GM21423 (cell line): ENCODE results near the gene FPR1.
"Not testable (repeated sequence)": the region's sequence is repeated elsewhere in the genome, so short reads cannot be mapped to it uniquely, and the experiment has no call there.

Source experiments
- ATAC-seq: cut with Tn5 transposase; IDR thresholded peaks from one replicate; pipeline ENCODE4 v1.9.1; 2021; ENCODE audit warnings: mild to moderate bottlenecking, moderate library complexity; ENCODE audit not compliant: unreplicated experiment

The FPR1 gene

DNA sequence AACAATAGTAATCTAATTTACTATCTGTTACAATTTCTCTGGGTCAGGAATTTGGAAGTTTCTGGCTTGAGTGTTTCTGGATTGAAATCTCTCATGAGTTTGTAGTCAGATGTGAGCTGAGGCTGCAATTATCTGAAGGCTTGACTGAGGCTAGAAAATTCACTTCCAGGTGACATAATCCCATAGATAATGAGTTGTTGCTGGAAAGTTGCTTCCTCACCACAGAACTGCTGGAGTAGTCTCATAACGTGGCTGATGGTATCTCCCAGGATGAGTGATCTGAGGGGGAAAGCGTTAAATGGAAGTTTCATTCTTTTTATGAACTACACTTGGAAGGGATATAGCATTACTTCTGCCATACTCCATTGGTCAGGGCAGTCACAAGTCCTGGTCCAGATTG, 28.0 kb upstream of the FPR1 start:
- no peak for ATAC-seq

DNA sequence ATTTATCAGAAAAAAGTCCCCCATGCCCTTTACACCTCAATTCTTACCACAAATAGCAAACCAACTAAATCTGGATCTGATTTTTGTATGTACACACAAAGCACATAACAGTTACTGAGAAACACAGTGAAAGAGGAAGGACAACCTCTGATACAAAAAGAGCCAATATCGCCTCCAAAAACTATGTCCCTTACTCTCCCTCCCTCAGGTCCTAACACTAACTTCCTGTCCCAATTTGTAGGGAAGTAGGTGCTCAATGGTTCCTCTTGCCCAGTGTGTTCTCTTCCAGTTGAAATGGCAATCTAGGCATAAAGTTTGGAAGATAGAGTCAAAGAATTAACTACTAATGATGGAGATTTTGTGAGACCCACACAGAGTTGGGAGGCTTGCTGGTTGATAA, 27.5 kb upstream of the FPR1 start:
- ATAC-seq, result no peak

GRCh38 chr19:51777570-51778462, 26.1 kb upstream of the FPR1 start:
- ATAC-seq, result no peak

- not testable (repeated sequence) for ATAC-seq
Observed at GRCh38 chr19:51776561-51776960, 24.9 kb upstream of the FPR1 start.

DNA sequence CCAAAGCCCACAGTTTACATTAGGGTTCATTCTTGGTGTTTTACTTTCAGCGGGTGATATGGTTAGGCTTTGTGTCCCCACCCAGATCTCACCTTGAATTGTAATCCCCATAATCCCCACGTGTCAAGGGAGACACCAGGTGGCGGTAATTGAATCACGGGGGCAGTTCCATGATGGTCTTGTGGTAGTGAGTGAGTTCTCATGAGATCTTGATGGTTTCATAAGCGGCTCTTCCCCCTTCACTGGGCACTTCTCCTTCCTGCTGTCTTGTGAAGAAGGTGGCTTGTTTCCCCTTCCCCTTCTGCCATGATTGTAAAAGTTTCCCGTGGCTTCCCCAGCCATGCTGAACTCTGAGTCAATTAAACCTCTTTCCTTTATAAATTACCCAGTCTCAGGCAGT, 21.3 kb upstream of the FPR1 start:
- ATAC-seq, result no peak

DNA sequence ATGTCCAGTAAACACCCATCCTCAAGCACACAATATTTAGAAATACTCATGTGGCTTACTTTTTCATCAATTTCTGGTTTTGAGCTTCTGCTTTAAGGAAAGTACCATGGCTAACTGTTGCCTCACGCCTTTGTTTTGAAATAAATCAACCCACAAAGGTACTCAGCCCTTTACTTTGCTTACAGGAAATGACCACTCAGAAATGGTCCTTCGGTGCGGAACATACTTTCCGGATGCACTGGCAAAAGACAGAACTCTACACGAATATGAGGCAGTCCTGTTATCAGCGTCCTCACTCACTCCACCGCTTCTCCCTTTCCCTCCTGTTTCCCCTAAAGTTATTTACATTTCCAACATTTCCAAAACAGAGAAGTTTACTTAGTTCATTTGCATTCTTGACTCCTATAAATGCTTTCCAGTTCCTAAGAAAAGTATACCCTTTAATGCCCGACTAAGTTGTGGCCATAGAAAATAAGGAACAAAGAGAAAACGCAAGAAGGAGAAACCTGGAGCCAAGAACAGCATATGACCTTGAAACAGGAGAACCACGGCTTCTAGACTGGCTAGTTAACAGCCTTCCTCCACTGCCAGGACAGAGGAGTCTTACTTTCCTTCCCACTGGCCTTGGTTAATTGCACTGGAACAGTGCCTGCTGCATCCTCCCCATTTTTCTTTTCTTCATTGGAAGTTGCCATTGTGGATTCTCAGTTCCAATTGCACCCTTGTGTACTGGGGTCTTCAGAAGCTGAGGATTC, 19.9 kb upstream of the FPR1 start:
- no peak for ATAC-seq

DNA sequence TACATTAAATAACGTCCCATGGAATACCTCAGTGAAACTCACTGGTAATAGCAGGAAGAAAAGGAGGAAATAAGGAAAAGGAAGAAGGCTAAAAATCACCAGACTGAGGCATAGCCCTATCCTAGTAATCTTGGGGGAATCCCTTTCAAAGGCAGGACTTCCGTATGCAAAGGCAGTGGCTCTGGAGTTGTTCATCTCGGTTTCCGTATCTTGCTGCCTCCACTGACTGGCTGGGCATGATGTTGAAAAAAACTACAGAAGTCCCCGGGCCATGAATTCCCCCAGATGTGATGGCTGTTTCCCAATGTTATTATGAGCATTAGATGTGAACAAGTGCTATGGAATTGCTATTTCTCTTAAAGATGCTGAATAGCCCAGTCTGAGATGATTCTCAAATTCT, 14.8 kb upstream of the FPR1 start:
- no peak for ATAC-seq

DNA sequence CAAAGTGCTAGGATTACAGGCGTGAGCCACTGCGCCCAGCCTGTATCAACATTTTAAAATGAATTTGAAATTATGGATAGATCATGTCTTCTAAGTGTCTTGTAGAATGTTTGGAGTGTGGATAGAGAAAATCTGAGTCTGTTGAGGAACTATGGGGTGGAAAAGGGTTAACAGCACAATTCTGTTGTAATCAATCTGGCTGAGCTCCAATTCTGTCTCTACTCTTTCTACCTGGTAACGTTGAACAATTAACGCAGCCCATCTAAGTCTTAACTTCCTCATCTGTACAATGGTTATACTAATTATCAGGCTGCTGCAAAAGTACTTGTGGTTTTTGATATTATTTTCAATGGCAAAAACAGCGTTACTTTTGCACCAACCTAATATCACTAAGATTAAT, 13.4 kb upstream of the FPR1 start:
- no peak for ATAC-seq

DNA sequence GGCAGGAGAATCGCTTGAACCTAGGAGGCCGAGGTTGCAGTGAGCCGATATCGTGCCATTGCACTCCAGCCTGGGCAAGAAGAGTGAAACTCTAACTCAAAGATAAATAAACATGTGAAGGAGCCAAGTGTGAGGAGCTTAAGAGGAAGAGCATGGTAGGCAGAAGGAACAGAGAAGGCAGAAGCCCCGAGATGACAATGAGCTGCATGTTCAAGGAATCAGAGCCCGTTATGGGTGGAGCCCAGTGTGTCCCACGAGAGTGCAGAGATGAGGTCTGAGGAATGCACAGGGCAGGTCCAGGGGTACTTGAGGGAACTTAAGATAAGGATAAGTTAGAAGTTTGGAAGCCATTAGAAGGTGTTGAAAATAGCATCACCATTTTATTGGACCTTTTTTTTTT, 10.0 kb upstream of the FPR1 start:
- no peak for ATAC-seq

DNA sequence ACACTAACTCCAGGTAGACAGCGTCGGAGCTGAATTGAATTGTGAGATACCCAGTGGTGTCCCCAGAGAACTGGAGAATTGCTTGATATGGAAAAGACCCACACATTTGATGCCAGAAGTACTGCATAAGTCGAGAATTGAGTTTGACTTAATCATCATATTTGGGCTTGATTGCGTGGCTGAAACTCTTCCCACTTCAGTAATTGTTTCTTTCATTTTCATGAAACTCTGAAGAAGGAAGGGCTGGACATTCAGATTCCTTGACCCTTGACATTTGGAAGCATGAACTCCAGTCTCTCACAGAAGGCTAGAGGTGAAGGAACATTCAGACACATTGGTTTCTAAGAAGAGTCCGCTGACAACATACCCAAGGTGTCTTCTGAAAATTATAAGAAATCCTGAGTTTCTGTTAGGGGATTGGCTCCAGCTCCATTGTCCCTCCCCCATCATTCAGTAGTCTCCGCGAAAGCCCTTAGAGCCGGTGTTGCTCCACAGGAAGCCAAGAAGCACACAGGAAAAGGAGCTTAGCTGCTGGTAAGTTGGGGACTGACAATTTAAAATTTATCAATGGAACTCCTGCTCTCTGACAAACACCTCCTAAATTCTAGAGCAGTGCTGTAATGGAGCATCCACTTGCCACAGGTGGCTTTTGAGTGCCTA, 9.1 kb upstream of the FPR1 start, which contains the start of gene FPR2:
Gene FPR2, plus strand, starts transcription at position 484 of the 660 bp plus-strand sequence. CDS start 7,479 bp downstream, outside the sequence.
- ATAC-seq, result no peak

GRCh38 chr19:51755571-51755970, 3.9 kb upstream of the FPR1 start:
- no peak for ATAC-seq

GRCh38 chr19:51754770-51755169, 3.1 kb upstream of the FPR1 start:
- no peak for ATAC-seq

GRCh38 chr19:51754109-51754508, 2.4 kb upstream of the FPR1 start:
- no peak for ATAC-seq

- no peak for ATAC-seq
Observed at GRCh38 chr19:51750400-51751094, 1.1 kb downstream of the FPR1 start.

DNA sequence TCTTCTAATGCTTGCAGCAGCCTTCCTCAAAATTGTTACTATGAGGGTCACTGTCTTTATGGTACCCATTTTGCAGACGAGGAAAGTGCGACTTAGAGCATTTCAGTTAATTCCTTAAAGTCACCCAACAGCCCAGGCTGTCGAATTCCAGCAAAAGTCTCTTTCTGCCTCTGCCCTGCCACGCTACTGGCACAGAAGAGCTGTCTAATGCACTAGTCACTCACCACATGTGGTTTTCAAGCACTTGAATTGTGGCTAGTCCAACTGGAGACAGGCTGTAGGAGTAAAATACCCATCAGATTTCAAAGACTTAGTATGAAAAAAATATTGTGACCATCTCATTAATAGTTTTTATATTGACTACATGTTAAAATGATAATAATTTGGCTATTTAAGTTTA, 1.7 kb downstream of the FPR1 start:
- no peak for ATAC-seq

DNA sequence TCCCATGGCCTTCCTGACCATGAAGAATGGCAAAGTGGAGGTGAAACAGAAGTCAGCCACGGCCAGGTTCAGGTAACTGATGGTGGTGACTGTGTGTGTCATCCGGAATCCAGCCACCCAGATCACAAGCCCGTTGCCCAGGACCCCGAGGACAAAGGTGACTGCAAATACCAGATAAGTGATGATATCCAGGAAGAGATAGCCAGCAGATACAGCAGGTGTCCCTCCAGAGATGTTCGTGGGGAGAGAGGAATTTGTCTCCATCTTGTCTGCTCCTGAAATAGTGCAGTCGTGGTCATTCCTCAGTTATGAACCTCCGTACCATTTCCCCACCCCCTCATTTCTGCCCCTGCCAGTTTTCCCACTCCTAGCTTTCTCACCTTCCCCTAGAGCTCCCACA, 4.9 kb downstream of the FPR1 start:
- no peak for ATAC-seq

DNA sequence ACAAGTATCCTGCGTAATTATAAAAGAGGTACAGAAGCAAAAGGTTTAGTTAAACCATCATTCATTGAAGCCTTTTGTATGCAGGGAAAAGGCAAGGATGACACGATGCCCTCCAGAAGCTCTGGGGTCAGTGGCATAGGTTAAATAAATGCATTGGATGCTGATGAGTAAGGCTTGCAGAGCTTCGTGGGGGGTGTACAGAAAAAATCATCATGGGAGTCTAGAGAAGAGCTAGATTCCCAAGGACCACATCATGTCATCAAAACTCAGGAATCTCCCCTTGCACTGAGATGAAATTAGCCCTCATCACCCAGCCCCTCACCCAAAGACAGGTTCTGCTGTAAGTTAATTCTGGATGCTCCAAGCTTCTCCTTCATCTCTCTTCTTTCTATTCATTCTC, 8.3 kb downstream of the FPR1 start:
- no peak for ATAC-seq

GRCh38 chr19:51742789-51743188, 8.9 kb downstream of the FPR1 start:
- ATAC-seq, result no peak

DNA sequence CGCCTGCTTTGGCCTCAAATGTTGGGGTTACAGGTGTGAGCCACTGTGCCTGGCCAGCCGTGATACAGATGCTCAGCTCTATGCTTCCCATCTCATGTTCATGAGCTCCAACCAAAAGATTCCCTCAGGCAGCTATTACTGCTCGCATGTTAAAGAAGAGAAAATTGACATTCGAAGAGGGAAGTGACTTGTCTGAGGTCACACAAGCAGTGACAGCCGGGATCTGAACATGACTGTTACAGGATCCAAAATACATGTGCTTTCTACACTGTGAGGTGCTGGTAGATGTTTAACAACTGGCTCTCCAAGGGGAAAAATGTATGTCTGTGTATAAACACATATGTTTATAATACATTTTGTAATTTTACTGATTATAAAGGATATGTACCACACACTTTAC, 11.3 kb downstream of the FPR1 start:
- ATAC-seq, result no peak

DNA sequence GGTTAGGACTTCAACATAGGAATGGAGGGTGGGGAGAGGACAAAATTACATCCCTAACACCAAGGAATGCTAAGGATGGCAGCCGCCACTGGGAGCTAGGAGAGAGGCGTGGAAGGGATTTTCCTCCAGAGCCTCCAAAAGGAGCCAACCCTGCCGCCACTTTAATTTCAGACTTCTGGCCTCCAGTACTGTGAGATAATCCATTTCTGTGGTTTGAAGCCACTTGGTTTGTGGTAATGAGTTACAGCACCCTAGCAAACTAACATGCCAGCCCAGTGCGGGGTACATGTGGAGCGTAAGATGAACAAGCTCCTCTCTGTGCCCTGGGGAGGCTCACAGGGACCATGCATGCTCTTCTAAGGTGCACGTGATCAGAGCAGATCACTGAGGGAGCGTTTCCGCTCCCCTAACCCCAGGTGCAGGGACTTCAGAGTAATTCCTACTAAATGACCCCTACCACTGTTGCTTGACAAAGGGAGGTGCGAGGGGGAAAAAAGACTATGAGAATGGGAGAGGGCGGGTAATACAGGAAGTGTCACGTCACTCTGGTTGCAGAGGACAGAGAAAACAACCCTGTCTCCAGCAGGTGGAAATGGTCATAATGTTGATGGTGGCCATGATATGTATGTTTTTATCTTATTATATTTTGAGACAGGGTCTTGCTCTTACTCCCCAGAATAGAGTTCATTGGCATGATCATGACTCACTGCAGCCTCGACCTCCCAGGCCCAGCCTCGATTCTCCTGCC, 12.0 kb downstream of the FPR1 start:
- ATAC-seq, result no peak
